Right lobe of liver (tissue), 4 donors: ENCODE data around the gene CDKL5.

ENCODE experiments used
- CTCF ChIP-seq, 4 donors: fragments of 200-600 bp in 3 of 4; fragments of 450-650 bp in 1 of 4; IDR thresholded peaks; one replicate each; pipeline versions ENCODE4 v1.5.1 to v1.8.0; 2016 to 2022; ENCODE audit warnings: antibody characterized with exemption in 4 of 4, mild to moderate bottlenecking in 2 of 4
- POLR2A ChIP-seq: fragments of 450-650 bp; IDR thresholded peaks from one replicate; pipeline ENCODE4 v1.6.1; 2017; ENCODE audit warnings: antibody characterized with exemption, mild to moderate bottlenecking
- donor health status: DM: no; HTN: no; CAD: no.
- donor health status: DM: no; HTN: no; CAD: no.
- donor health status: DM: no; HTN: yes; CAD: no.

- TF ChIP-seq CTCF (IDR thresholded peaks at IDR 0.05) (no peak), POLR2A (no peak)
Observed at GRCh38 chrX:18668071-18668835, 242.8 kb downstream of the CDKL5 start.
